Measurements from ENCODE around the gene CRYL1. TPM values are rescaled to one million over a fixed set of nuclear protein-coding genes. Genes with fewer than 3 reads are reported as not detected.
A peak's percentile ranks its signal among the peaks of the same experiment; 100 is the strongest.

Gene CRYL1
- total and polyA plus RNA-seq, 2 of the 4 experiments (the other 2 are of a cell fraction): 11.7 to 16.4 TPM

DNA sequence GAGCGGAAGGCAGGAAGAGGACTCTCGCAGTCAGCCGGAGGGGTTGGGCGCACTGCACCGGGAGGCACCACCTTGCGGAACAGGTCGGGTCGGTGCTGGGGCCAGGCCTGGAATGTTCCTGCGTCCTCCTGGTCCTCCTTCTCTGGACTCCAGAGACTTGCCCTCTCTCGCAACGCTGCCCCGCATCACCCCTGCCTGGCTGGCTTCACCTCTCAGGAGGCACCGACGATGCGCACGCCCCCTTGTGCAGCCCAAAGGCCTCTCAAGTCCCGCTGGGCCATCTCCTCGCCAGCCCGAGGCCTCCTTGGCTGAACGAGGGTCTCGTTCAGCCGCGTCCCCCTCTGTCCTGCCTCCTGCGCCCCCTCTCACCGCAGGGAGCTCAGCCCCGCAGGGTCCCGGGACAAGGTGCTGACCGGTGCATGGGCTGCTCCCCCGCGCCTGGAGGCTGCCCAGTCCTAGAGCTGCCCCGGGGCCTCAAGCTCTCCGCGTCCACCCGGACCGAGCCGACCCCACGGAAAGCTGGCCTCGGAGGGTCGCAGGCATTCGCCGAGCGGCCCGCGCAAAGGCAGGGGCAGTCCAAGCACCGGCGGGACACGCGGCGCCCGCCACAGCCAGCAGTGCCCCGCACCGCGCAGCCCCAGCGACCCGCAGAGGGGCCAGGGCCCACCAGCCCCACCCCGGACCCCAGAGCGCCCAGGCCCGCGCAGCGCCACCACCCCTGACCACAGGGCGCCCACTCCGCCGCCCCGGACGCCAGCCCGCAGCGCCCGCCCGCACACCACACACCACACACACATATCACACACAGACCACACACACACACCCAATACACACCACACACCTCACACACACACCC is 133.8 kb downstream of the CRYL1 start:
- Histone ChIP-seq H3K4ac (ENCODE audit: low read depth, low read length) (no peak overlapping the region), H4K20me1 (ENCODE audit: insufficient read depth, low read length) (no peaks in the 10 kb centered on the region), H3K9ac (ENCODE audit: low read depth, low read length) (no peak overlapping the region), H3K4me2 (ENCODE audit: low read depth, low read length) (no peak overlapping the region), H3K79me1 (ENCODE audit: low read depth in 1 of 2, low read length in 2 of 2) (no peaks in the 10 kb centered on the region), H3K36me3 (ENCODE audit: control insufficient read depth, insufficient read depth, low read length) (no peaks in the 10 kb centered on the region), H3K56ac (ENCODE audit: extremely low read depth, insufficient read depth, low read length) (no peak overlapping the region), H3K4me1 (ENCODE audit: control insufficient read depth, insufficient read depth, low read length) (no peaks in the 10 kb centered on the region), H4K5ac (ENCODE audit: low read depth, low read length) (no peak overlapping the region), H3K9me3 (ENCODE audit: control insufficient read depth, insufficient read depth, low read length) (peaks cover 2% of the 10 kb centered on the region; the same call in 1 of the 2 replicates), H2AFZ (replicated peaks; ENCODE audit: low read length, poor library complexity) (no peak overlapping the region), H3K9me1 (ENCODE audit: insufficient read depth, low read length) (peaks cover 9% of the 10 kb centered on the region), H4K91ac (ENCODE audit: insufficient read depth, low read depth, low read length) (no peak overlapping the region), H3K4me3 (ENCODE audit: insufficient read depth, low read depth, low read length) (no peak overlapping the region), H2BK15ac (ENCODE audit: low read depth, low read length) (no peak overlapping the region), H3K27ac (ENCODE audit: insufficient read depth, low read length) (no peak overlapping the region), H4K8ac (ENCODE audit: low read depth in 2 of 2, low read length in 2 of 2) (no peak overlapping the region), H2BK20ac (ENCODE audit: low read depth, low read length) (no peak overlapping the region), H3K27me3 (ENCODE audit: control insufficient read depth, insufficient read depth, low read length) (peaks cover 2% of the 10 kb centered on the region; the same call in 1 of the 2 replicates), H2BK120ac (ENCODE audit: low read depth, low read length) (no peak overlapping the region), H3K18ac (ENCODE audit: low read depth, low read length) (no peak overlapping the region), H2AK5ac (ENCODE audit: low read depth, low read length) (no peak overlapping the region), H2BK5ac (ENCODE audit: low read depth, low read length, poor library complexity, severe bottlenecking) (peak overlapping the region; percentile 92), H3K14ac (replicated peaks; ENCODE audit: low read depth, low read length) (no peak overlapping the region), H2AK9ac (replicated peaks; ENCODE audit: low read depth, low read length, poor library complexity) (no peak overlapping the region), H3K23ac (ENCODE audit: low read depth, low read length) (no peak overlapping the region)
- POLR2A ChIA-PET (ENCODE audit: unreplicated experiment): no interaction called here
- TF ChIP-seq CEBPB (IDR thresholded peaks at IDR 0.05; ENCODE audit: low read depth, low read length): no peak
- TF ChIP-seq, protein P1, sequence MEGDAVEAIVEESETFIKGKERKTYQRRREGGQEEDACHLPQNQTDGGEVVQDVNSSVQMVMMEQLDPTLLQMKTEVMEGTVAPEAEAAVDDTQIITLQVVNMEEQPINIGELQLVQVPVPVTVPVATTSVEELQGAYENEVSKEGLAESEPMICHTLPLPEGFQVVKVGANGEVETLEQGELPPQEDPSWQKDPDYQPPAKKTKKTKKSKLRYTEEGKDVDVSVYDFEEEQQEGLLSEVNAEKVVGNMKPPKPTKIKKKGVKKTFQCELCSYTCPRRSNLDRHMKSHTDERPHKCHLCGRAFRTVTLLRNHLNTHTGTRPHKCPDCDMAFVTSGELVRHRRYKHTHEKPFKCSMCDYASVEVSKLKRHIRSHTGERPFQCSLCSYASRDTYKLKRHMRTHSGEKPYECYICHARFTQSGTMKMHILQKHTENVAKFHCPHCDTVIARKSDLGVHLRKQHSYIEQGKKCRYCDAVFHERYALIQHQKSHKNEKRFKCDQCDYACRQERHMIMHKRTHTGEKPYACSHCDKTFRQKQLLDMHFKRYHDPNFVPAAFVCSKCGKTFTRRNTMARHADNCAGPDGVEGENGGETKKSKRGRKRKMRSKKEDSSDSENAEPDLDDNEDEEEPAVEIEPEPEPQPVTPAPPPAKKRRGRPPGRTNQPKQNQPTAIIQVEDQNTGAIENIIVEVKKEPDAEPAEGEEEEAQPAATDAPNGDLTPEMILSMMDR (conservative IDR thresholded peaks at IDR 0.05; ENCODE audit: low read depth, low read length): no peak
- no peak for TF ChIP-seq FOS (IDR thresholded peaks at IDR 0.05; ENCODE audit: low read depth, low read length)
- no peak for TF ChIP-seq CHD1 (IDR thresholded peaks at IDR 0.05; ENCODE audit: low read depth, low read length)
- no peak for TF ChIP-seq RFX5 (IDR thresholded peaks at IDR 0.05; ENCODE audit: low read depth, low read length)
- no peak for TF ChIP-seq POLR2A (IDR thresholded peaks at IDR 0.05; ENCODE audit: low read depth, low read length)
- no peak for ATAC-seq (ENCODE audit: low read depth)
- 96% methylated on average over 45 of the region's 69 CpGs; no CpG with 5 or more reads in 1 of the 2 experiments for WGBS, 2 experiments (ENCODE audit: extremely low coverage in 2 of 2, insufficient read length in 1 of 2)
- DNase-seq: no peak
- dilution Hi-C loops (cut with HindIII; ENCODE audit: low sequenced_read_pairs, unreplicated experiment) (no loop called here), intact Hi-C loops (cut with micrococcal nuclease) (no loop called here), in situ Hi-C loops (cut with MboI; ENCODE audit: low sequenced_read_pairs) (no loop called here)
- CTCF ChIA-PET: no interaction called here
- no TSS peak for BruUV-seq (replicated peaks)
